Stimulated activated CD4-positive, alpha-beta T cell treated with anti-CD3 and anti-CD28 coated beads, Interleukin-15, amount 100 ng/mL, for 24 hours (primary cell): Measurements from ENCODE around the gene NDUFA12.

Source experiments
- DNase-seq: peaks from one replicate; pipeline ENCODE4 v3.0.0-alpha.2; 2020

Gene NDUFA12

GRCh38 chr12:94979941-94980340, 23.6 kb downstream of the NDUFA12 start:
- DNase-seq = no peak

DNA sequence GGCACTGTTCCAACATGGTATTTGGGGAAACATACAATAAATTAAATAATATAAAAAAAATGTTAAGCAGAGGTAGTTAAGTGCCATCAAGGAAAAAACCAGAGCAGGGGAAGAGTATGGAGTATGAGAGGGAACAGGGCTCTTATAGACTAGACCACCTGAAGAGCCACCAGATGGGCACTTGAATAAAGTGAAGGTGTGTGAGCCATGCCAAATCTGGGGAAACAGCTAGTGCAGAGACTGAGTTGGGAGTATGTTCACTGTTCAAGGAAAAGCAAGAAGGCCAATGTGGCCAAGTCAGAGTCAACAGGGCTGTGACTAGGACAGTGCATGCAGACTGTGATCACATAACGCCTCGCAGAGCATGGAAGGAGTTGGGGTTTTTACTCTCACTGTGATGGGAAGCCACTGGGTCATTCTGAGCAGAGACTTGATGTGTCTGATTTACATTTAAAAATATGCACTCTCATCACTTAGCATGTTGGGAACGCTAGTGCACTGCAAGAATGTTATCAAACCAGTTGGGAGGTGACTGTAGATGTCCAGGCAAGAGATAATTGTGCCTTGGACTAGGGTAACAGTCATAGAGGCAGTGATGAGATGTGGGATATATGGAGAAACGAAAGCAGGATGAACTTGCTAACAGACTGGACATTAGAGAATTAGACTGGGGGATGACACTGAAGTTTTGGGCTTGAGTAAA, 25.6 kb downstream of the NDUFA12 start:
- DNase-seq = no peak

DNA sequence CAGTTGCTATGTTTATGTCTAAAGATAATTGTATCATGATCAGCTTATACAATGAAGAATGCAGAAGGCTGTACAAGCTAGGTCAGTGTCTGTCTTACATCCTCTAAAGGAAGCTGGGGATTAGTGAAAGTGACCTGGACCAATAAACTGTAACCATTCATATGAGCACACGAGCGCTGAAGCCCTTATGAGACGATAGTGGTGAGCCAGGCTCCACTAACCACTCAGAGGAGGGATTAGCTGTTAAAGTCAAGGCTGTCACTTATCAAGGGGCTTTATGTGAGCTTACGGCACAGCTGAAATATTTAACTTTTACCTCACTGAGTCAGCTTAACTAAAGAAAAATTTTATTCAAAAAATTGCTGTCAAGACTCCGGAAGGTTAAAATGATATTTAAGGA, 30.3 kb downstream of the NDUFA12 start:
- DNase-seq = no peak

GRCh38 chr12:94972795-94973194, 30.7 kb downstream of the NDUFA12 start:
- DNase-seq = no peak

DNA sequence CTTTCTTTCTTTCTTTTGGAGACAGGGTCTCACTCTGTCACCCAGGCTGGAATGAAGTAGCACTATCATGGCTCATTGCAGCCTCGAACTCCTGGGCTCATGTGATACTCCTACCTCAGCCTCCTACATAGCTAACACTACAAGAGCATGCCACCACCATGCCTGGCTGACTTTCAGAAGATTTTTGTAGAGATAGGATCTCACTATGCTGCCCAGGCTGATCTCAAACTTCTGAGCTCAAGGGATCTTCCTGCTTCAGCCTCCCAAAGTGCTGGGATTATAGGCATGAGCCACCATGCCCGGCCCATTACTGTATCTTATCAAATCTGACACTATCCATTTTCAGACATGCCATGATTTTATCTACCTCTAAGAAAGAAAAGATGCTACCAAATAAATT, 31.6 kb downstream of the NDUFA12 start:
- DNase-seq = no peak

DNA sequence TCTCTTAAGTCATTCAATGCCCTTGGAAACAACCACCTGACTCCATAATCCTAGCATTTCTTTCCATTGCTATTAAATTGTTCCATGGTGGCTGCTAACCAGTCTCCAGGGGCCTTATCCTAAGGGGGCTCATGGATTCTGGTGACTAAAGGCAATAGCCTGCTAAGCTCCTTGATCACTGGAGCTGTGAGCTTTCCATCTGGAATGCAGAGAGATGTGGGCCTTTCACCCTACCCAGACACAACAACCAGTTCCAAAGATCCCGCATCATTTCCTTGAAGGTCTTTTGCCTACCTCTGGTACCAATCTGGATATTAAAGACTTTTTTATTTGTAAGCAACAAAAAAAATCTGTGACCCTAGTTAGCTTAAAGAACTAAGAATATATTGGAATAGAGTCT, 32.9 kb downstream of the NDUFA12 start:
- DNase-seq = no peak

GRCh38 chr12:94969424-94969823, 34.1 kb downstream of the NDUFA12 start:
- no peak for DNase-seq

GRCh38 chr12:94965982-94966630, 37.4 kb downstream of the NDUFA12 start:
- DNase-seq = no peak

GRCh38 chr12:94963649-94964048, 39.8 kb downstream of the NDUFA12 start:
- no peak for DNase-seq

DNA sequence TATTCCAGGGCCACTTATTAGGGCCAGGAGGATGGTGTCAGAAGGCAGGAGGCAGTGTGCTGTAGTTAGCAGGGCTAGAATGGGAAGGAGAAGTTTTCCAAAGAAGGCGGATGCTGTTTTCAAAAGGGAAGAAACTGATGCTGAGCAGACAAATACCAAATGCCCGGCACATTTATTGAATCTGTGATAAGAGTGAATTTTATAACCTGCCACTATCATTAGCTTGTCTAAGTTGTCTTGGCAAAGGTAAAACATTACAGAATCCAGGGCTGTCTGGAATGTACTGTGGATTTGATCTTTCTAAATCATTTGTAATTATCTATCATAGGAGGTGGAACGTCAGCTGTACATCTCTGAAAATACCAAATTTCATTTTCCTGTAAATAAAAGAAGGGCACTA, 40.8 kb downstream of the NDUFA12 start:
- no peak for DNase-seq

- DNase-seq = no peak
These were observed 41.6 kb downstream of the NDUFA12 start for GRCh38 chr12:94961911-94962310.

DNA sequence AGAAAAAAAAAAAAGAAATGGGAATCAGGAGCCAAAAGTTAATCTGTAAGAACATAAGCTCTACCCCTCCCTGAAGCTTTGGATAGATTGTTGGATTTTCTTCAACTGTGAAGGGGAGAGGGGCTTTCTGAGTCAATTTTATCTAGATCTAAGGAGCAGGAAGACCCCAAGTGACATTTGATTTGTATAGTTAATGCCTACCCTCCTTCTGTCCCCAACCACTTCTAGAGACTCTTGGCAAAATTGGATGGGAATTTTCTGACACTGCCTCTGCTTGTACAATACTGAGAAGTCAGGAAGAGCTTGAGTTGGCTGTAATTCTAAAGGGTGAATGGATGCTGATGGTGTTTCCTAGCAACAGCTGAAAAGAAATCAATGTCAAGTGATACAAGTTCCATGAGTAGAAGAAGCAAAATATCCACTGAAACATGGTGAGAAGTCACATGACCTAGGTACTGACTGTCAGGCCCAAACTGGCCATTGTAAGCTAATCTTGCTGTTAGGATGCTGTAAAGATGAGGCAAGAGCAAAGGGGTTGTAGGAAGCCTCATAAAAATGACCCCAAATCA, 42.2 kb downstream of the NDUFA12 start:
- DNase-seq = no peak

DNA sequence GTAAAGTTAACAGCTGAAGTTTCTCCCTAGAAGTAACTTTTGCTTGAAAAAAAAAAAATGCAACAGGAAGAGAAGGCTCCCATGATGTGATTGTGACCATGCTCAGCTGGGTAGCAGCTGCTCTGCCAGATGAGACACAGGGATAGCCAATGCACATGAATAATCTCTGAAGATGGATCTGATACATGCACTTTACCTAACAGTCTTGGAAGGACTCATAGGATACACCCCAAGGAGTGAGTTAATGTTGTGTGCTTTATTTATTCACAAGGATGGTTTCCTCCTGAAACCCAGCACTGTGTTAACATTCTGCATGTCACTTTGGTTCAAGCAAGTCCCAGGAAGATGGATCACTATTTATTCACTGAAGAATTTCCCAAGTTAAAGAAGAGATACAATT, 46.5 kb downstream of the NDUFA12 start:
- DNase-seq = no peak

- no peak for DNase-seq
These were observed 48.4 kb downstream of the NDUFA12 start for GRCh38 chr12:94954948-94955592.

DNA sequence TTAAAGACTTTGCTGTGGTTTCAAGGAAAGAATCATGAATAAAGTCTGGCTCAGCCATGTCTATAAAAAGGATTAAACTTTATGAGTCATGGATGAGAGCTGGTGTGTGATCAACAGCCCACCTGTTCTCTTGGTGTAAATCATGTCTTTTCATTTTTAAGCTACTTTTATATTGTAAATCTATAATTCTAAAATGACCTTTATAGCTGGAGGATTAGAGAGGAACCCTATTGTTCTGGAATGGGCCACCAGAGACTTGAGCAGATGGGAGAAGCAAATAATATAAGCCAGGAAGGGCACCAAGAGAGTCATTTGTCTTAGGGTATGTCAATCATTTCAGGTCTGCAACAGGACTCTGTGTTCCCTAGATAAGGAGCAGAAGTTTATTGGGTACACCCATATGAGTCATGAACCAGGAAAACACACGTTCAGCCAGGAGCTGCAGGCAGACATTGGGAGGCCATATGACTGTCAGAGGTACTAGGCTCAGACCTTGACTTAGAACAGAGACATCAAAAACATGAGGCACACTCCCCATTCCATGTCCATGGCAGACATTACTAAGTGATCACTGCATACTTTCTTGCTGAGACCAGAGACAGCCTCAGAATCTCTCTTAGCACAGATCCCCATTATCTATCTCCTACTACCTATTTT, 49.3 kb downstream of the NDUFA12 start:
- DNase-seq = no peak

GRCh38 chr12:94952325-94952724, 51.2 kb downstream of the NDUFA12 start:
- no peak for DNase-seq

GRCh38 chr12:94951071-94951934, 52.2 kb downstream of the NDUFA12 start:
- no peak for DNase-seq

- DNase-seq = no peak
These were observed 55.2 kb downstream of the NDUFA12 start for GRCh38 chr12:94948232-94948810.

DNA sequence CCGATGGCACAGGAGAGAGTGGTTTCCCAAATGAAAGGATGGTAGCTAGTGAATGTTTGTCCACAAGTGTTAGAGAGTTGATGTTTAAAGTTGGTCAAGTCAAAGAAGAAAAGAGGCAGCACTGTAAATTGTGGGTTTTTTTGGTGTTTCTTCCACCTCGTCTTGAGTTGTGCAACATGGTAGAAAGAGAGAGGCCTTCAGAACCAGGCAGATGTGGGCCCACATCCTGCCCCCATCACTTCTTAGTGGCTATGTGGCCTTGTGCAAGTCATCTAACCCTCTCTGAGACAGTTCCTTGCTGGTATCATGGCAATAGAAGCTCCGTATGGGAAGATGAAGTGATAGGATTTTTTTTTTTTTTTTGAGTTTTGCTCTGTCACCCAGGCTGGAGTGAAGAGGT, 60.8 kb downstream of the NDUFA12 start:
- peak; percentile 16 for DNase-seq

GRCh38 chr12:94941440-94941862, 62.0 kb downstream of the NDUFA12 start:
- peak; percentile 73 for DNase-seq

DNA sequence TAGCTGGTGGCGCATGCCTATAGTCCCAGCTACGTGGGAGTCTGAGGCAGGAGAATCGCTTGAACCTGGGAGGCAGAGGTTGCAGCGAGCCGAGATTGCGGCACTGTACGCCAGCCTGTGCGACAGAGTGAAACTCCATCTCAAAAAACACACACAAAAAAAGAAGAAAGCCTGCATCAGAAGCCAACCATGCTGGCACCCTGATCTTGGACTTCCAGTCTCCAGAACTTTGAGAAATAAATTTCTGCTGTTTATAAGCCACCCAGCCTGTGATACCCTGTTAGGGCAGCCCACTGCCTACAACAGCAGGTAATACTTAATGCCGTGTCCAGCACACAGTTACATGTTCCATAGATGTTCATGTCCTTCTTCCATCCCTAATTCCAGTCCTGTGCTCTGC, 62.7 kb downstream of the NDUFA12 start:
- DNase-seq = no peak

- no peak for DNase-seq
These were observed 64.9 kb downstream of the NDUFA12 start for GRCh38 chr12:94938583-94938982.
